Ishikawa (cell line): Measurements from ENCODE around the gene TNFRSF19.

ENCODE experiments used
- CREB1 ChIP-seq: IDR thresholded peaks from 2 replicates; pipeline ENCODE4 v1.6.1; 2012; ENCODE audit warnings: low read depth
- EP300 ChIP-seq: IDR thresholded peaks from 2 replicates; pipeline ENCODE4 v1.6.1; 2012; ENCODE audit warnings: borderline replicate concordance
- RAD21 ChIP-seq: IDR thresholded peaks from 2 replicates; pipeline ENCODE4 v1.6.1; 2012; ENCODE audit warnings: low read depth
- REST ChIP-seq: IDR thresholded peaks from 2 replicates; pipeline ENCODE4 v1.6.1; 2012; ENCODE audit warnings: low read depth, mild to moderate bottlenecking
- TEAD4 ChIP-seq: IDR thresholded peaks from 2 replicates; pipeline ENCODE4 v1.6.1; 2012
- USF1 ChIP-seq: IDR thresholded peaks from 2 replicates; pipeline ENCODE4 v1.6.1; 2012
- YY1 ChIP-seq: IDR thresholded peaks from 2 replicates; pipeline ENCODE4 v1.6.1; 2012; ENCODE audit warnings: low read depth

- TF ChIP-seq TEAD4 (no peak), YY1 (no peak), RAD21 (no peak), REST (no peak), USF1 (no peak), CREB1 (no peak), EP300 (no peak)
Measured at GRCh38 chr13:23550163-23550562, 20.0 kb upstream of the TNFRSF19 start.
